Stimulated activated CD4-positive, alpha-beta T cell treated with anti-CD3 and anti-CD28 coated beads, Interleukin-12 subunit alpha, Interleukin-12 subunit beta, amount 100 ng/mL, for 24 hours (primary cell): ENCODE data around the gene VWA3A.
"Not testable (repeated sequence)": the region's sequence is repeated elsewhere in the genome, so short reads cannot be mapped to it uniquely, and the experiment has no call there.

Experiments
- DNase-seq, 2 experiments: peaks; one replicate each; pipeline ENCODE4 v3.0.0-alpha.2; 2020; ENCODE audit warnings: low read depth in 2 of 2

The VWA3A gene

DNA sequence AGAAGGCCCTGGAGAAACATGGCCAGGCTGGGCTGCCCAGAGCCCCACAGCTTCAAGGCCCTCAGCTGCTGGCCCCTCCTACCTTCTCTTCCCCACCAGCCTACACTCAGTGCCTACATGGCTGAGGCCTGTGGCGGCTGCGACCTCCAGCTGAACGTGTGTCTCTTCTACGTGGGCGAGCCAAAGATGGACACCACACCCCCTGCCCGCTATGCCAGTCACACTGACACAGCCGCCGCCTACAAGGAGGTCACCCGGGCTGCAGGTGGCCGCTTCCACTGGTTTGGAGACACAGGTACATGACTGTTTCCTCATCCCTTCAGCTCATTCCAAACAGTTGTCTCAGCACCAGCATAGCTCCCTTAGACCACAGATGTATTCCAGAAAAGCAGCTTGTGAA lies 40.5 kb downstream of the VWA3A start:
- no peak for DNase-seq

DNA sequence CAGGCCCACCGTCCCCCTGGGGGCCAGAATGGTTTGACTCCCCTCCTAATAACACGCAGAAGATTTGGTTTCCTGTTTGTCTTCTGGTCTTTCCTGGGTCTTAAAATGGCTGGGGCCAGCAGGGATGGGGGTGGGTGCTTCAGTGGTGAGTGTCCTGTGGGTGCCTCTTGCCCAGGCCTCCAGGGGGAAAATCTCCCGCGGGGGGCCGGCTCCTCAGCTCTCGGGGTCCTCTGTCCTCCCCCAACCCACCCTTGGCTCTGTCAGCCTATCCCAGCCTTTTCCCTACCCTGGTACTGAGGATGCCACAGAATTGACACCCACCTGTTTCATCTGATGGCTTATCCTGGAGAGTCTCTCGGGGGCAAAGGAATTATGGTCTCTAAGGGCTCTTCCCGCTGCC lies 46.1 kb downstream of the VWA3A start:
- DNase-seq, result no peak

DNA sequence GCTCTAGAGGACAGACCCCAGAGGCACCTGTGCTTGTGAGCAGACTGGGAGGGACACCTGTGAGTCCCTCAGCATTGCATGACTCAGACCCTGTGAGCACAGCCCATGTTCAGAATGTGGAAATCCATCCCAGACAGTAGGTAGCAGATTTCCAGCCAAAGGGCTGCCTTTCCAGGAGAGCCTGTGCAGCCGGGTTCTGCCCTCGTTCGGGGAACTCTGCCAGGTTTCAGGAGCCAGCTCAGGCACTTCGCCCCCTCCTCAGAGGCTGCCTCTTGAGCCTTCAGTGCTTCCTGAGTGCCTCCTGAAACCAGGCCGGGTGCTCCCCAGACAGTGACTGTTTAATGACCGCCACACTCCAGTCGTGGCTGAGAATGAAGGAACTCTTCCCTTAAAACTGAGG lies 46.7 kb downstream of the VWA3A start:
- no peak for DNase-seq

DNA sequence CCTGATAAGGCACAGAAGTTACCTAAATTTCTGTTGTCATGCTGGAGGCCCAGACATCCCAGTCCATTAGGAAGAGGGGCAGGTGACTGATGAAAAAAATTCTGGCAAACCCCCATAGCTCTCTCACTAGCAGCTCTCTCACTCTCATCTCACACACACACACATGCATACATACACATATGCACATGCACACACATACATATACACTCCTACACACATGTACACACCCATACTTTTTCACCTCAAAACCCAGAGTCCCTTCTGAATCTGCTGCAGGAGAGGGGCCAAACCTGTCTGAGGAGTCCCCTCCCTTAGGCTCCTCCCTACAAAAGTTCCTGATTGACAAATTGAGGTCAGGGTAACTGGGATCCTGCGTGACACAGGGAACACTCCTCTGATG lies 47.4 kb downstream of the VWA3A start:
- no peak for DNase-seq

DNA sequence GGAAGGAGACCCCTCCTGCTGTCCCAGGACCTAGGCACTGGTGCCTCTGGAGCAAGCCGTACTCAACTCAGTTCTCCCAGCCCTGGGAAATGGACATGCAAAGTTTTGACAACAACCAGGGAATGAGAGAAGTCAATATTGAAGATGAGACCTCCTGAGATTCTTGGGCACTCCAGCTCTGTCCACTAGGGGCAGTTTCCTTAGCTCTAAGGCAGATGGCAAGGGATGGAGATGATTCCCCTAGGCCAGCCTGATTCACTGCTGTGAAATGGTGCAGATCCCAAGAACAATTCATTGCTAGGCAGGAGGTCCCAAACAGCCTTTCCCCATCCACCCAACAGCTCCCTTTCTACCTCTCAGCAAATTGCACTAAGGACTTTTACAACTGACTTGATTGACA lies 49.4 kb downstream of the VWA3A start:
- DNase-seq, result no peak

DNA sequence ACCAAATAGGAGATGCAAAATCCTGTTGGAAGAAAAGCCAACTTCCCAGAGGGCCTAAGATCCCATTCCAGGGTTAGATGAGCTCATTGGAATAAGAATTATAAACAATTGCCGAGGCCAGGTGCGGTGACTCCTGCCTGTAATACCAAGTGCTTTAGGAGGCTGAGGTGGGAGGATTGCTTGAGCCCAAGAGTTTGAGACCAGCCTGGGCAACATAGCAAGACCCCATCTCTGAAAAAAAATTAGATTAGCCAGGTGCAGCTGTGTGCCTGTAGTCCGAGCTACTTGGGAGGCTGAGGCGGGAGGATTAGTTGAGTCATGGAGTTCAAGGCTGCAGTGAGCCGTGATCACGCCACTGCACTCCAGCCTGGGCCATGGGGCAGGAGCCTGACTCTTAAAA lies 52.2 kb downstream of the VWA3A start:
- DNase-seq, result no peak

DNA sequence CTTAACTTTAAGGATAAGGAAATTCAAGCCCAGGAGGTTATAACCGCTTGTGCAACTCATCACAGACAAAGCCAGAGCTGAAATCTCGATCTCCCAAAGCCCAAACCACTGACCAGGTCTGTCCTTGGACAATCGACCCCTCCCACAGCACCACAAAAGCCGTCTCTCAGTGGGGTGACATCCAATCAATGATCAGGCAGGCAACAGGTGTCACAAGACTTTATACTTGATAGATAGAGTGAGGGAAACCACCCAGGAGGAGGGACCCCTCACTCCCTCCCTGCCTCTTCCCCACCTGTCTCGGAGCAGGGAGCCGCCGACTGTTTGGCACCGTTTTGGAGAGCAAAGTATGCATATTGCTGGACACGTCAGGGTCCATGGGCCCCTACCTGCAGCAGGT lies 55.5 kb downstream of the VWA3A start:
- DNase-seq, result no peak

DNA sequence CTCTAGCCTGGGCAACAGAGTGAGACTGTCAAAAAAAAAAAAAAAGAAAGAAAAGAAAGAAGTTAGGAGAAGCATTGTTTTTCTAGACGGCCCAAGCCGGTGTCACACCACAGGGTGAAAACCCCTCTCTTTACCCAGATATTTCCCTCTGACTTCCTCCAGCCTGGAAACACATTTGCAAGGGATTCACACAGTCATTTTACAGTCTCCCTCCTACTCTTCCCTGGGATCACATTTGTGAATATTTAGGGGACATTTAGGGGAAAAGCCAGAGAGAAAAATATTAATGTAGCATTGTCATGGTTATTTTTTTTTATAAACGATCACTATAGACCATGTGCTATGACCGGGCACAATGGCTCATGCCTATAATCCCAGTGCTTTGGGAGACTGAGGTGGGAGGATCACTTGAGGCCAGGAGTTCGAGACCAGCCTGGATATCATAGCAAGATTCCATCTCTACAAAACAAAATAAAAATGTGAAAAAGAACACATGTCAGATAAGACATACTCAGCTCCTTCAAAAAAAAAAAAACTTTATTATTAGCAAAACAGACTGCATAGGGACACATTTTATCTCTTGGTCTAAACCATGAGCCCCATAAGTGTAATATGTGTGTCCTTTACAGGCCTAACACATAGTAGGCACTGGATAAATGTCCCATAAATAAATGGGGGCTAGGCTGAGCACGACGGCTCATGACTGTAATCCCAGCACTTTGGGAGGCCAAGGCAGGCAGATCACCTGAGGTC lies 59.1 kb downstream of the VWA3A start:
- DNase-seq, result no peak

DNA sequence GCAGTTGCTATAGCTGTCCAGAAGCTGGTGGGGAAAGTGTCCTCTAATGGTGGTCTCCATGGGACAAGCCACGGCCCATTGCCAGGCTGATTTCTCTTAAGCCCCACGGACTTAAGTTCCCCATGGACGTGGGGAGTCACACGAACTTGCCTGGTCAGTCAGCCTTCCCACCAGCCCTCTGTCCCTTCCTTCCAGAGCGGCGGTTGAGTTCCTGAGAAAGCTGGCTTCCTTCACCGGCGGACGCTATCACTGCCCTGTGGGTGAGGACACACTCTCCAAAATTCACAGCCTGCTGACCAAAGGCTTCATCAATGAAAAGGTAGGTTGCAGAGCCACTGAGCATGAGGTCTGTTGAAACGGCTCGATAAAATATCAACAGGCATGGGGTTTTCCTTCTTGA lies 60.0 kb downstream of the VWA3A start:
- DNase-seq, result no peak

DNA sequence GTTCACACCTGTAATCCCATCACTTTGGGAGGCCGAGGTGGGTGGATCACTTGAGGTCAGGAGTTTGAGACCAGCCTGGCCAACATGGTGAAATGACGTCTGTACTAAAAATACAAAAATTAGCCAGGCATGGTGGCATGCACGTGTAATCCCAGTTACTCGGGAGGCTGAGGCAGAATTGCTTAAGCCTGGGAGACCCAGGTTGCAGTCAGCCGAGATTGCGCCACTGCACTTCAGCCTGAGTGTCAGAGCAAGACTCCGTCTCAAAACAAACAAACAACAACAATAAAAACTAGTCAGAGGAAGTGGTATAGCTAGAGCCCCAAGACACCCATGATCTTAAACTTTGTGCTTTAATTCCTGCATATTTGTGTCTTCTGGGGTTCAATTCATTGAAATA lies 60.7 kb downstream of the VWA3A start:
- DNase-seq, result not testable (repeated sequence)

DNA sequence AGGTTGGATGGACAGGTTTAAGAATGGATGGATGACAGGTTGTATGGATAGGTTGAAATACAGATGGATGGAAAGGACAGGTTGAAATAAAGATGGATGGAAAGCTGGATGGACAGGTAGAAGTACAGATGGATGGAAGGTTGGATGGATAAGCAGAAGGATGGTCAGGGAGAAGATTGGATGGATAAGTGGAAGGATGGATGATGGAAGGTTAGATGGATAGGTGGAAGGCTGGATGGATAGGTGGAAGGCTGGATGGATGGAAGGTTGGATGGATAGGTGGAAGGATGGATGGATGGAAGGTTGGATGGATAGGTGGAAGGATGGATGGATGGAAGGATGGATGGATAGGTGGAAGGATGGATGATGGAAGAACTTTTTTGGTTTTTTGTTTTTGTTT lies 69.1 kb downstream of the VWA3A start:
- DNase-seq, result no peak

DNA sequence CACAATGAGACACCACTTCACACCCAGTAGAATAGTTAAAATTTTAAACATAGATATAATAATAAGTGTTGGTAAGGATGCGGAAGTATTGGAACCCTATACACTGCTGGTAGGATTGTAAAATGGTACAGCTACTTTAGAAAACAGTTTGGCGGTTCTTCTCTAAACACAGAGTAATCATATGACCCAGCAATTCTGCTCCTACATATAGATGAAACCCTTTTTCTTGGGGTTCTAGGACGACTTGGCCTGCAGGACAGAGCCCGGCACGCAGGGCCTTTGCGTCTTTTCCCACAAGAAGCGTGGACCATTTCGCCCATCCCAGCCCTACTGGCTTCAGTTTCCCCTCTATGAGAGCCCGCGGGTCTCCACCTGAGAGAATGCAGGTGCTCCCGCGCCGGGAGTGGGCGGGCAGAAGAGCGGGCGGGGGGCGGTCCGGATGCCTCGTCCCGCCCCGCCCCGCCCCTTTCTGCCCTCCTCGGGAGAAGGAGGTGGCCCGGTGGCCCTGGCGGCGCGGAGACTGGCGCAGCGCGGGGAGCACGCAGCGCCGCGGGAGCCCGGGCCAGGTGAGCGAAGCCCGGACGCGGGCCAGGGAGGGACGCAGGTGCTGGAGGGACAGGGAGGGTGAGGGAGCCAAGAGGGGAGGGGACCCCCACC lies 69.8 kb downstream of the VWA3A start, which contains the start of gene SDR42E2:
TSS of gene SDR42E2 (plus strand) at position 508 of the 657 bp plus-strand sequence. CDS start 3,077 bp downstream, outside the sequence.
- DNase-seq, result peak; percentile 7 to 9

DNA sequence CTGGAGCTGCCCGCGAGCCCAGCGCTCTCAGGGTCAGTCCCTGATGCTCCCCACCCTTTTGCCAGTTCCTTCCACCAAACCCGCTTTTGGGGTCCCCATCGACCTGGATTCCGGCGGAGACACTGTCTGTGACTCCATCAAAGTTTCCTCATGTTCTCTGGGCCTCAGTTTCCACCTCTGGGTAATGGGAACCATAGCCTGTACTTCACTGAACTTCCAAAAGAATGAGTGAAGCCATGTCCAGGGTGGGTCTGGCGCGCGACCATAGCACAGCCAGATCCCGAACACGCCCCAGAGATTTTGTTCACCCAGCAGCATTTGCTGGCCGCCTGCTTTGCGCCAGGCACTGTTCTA lies 70.3 kb downstream of the VWA3A start:
- no peak for DNase-seq

DNA sequence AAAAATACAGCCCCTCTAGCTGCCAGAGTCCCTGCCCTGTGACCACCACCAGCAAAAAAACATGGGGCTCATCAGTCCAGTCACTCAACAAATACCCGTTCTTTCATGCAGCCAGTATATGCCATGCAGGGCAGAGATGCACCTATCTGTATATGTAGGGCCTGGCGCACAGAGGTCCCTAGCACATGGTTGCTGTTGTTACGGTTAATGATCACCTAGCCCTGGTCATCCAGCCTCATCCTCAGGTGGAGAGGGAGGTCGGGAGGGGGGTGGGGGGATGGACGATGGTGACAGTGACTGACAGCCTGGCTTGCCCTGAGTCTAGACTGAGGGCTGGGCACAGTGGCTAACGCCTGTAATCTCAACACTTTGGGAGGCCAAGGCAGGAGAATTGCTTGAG lies 71.5 kb downstream of the VWA3A start:
- no peak for DNase-seq

DNA sequence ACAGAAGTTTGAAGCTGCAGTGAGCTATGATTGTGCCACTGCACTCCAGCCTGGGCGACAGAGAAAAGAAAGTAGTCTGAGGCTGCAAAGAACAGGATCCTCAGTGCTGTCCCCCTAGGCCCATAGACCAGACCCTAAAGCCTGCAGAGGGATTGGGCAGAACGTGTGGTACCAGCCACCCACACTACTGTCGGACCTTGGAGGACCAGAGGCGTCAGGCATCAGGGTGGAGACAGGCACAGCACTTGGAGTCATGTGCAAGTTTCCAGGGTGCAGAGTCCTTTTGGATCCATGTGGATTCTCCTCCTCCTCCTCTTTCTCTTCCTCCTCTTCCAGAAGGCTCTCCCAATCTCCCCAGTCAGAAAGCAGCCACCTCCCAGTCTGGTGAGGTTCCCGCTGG lies 72.1 kb downstream of the VWA3A start:
- no peak for DNase-seq

DNA sequence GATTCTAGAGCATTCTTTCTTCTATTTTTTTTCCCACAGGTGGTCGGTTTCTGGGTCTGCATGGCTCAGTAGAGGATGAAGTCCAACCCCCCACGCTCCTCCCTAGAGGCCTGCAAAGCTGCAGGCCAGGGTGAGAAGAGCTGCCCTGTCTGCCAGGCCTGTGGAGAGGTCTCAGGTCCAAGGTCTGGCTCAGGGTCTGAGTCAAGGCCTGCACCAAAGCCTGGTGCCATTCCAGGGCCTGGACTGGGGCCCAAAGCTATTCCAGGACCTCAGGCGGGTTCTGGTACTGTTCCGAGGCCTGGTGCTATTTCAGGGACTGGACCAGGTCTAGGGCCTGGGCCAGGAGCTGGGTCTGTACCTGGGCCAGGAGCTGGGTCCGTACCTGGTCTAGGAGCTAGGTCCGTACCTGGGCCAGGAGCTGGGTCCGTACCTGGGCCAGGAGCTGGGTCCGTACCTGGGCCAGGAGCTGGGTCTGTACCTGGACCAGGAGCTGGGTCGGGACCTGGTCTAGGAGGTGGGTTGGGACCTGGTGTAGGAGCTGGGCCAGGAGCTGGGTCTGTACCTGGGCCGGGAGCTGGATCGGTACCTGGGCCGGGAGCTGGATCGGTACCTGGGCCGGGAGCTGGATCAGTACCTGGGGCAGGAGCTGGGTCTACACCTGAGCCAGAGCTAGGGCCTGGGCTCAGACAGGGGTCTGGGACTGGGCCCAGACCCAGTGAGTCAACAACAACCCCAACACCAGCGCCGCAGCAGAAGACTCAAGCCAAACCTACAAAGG lies 73.4 kb downstream of the VWA3A start:
- DNase-seq, result no peak

DNA sequence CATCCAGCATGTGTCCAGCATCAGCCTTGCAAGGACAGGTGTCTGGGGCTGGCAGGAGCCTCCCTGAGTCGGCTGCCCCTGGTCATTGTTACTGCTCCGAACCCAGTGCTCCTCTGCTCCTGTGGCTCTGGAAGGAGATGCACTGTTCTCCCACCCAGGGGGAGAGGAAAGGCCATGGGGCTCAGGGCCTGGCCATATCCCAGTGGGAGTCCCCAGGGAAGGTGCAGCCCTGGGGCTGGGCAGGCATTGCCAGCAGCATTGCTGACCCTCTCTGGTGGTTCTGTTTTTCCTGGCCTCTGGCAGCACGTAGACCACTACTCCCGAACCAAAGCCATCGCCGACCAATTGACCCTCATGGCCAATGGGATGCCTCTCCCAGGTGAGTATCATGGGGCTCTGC lies 79.6 kb downstream of the VWA3A start:
- DNase-seq, result no peak

DNA sequence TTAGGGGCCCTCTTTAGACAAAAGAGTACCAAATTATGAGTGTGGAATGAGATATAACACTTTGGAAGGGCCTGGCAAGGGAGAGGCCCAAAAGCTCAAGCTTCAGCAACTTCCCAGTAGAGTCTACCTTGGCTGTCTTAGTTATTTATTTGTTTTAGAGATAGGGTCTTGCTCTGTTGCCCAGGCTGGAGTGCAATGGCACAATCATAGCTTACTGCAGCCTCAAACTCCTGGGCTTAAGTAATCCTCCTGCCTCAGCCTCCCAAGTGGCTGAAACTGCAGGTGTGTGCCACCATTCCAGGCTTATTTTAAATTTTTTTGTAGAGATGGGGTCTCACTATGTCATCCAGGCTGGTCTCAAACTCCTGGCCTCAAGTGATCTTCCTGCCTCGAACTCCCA lies 80.3 kb downstream of the VWA3A start:
- DNase-seq, result not testable (repeated sequence)

DNA sequence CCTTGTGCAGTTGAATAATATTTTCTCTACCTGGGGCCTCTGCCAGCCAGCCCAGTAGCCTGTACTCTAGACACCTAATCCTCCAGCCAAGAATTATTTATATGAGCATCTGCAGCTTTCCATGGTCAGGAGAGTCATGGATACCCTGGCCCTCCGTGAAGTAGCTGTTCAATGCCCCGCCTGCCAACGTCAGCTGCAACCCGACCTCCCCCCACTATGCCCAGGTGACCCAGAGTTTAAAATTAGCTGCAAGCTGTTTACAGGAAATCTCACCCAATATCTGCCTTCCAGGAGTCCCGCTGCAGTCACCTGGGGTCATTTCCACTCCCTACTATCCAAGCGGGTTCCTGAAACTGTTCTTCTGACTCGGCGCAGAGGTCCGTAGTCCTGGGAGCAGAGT lies 82.3 kb downstream of the VWA3A start:
- no peak for DNase-seq

DNA sequence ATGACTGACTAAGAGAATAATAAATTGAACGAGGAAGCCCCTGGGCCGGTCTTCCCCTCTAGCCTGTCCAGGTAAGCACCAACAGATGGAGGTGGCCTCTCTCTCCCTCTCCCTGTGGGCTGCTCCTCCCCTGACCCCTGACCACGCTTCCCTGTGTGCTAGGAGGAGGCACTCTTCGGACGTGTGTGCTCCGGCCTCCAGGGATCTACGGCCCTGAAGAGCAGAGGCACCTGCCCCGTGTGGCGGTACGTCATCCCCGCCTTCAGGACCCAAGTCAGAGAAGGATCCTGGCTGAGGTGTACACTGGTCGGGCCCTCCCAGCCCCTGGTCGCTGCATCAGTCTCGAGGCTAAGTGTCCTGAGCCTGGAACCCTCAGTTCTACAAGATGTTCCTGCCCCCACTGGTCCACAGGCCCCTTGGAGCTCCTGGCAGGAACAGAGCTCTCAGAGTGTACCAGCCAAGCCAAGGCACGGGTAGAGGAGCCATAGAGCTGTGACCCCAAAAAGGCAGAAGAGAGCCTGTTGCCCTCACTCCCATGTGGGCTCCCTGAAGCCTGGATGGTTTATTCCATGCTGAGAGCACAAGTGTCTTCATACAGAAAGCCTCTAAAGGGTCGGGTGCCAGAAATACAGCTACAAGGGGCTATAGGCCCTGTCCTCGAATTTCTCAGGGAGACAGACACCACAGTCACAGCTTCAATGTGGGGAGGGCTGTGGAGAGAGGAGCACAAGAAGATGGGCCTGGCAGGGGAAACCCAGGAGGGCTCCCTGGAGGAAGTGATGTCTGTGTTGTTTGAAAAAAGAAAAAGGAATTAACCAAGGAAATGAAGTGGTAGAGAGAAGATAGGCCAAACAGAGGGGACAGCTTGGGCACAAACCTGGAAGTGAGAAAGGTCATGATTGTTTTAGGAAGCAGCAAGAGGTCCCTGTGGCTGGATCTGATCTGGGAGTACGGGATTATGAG lies 85.9 kb downstream of the VWA3A start:
- DNase-seq, result no peak

DNA sequence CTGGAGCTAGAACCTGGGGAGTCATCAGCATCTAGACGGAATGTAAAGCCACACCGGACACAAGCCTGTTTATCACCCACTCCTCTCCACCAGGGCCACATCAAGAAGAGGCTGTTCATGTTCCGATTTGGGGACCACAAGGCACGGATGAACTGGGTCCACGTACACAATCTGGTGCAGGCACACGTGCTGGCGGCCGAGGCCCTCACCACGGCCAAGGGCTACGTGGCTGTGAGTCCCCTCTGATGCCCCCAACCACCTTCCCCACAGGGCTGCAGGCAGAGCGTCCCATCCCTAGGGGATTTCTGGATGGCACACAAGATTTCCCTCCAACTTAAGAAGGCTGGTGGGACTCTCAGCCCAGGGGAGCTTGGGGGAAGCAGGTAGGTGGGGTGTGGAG lies 89.1 kb downstream of the VWA3A start:
- DNase-seq, result no peak

DNA sequence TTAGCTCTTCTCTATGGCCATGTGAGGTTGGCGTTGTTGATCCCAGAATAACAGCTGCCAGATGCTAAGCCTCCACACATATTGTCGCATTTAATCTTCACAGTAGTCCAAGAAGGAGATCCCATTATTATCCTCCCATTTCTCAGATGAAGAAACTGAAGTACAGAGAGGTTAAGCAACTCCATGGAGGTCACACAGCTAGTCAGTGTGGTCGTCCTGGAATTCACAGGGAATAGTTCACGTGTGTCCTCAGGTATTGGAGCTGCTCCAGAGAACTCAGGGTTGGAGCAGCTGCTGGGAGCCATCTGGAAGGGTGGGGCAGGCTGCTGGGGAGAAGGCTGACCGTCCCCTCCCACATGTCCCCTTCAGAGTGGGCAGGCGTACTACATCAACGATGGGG lies 89.5 kb downstream of the VWA3A start:
- DNase-seq, result no peak
